ENCODE measurements around the gene CRISPLD2.

The CRISPLD2 gene

GRCh38 chr16:84780063-84780462, 39.7 kb upstream of the CRISPLD2 start:
- H3K9me3 ChIP-seq (replicated peaks; ENCODE audit: insufficient read depth, low read length), result no peaks in the 10 kb centered on the region
- H3K9me2 ChIP-seq (replicated peaks; ENCODE audit: insufficient read depth, low read length), result no peaks in the 10 kb centered on the region
- no peak overlapping the region for H2AFZ ChIP-seq (ENCODE audit: low read length)
- H3K4me2 ChIP-seq (ENCODE audit: low read depth, low read length), result no peak overlapping the region
- H3K79me2 ChIP-seq (ENCODE audit: low read length), result no peaks in the 10 kb centered on the region
- no peaks in the 10 kb centered on the region for H3K27me3 ChIP-seq (replicated peaks; ENCODE audit: insufficient read depth, low read length)
- H3K4me1 ChIP-seq (ENCODE audit: low read length), result no peaks in the 10 kb centered on the region
- no peaks in the 10 kb centered on the region for H3F3A ChIP-seq (ENCODE audit: insufficient read depth, low read length)
- no peaks in the 10 kb centered on the region for H4K20me1 ChIP-seq (ENCODE audit: insufficient read depth, low read length)
- TF ChIP-seq EZH2phosphoT487 (IDR thresholded peaks at IDR 0.05; ENCODE audit: low read length) (no peak), CTCF (IDR thresholded peaks at IDR 0.05; ENCODE audit: low read length) (no peak), EZH2 (optimal IDR thresholded peaks at IDR 0.05; ENCODE audit: low read depth, low read length) (no peak)
- H3K27ac ChIP-seq (ENCODE audit: low read length), result no peak overlapping the region
- no peak for DNase-seq
- H3K36me3 ChIP-seq (replicated peaks; ENCODE audit: insufficient read depth, low read length), result no peaks in the 10 kb centered on the region
- no peak overlapping the region for H3K4me3 ChIP-seq (ENCODE audit: low read length)
- H3K9ac ChIP-seq (ENCODE audit: low read length), result no peak overlapping the region

- TF ChIP-seq EZH2phosphoT487 (IDR thresholded peaks at IDR 0.05; ENCODE audit: low read length), result no peak
- TF ChIP-seq EZH2 (optimal IDR thresholded peaks at IDR 0.05; ENCODE audit: low read depth, low read length), result no peak
- no peak for TF ChIP-seq CTCF (IDR thresholded peaks at IDR 0.05; ENCODE audit: low read length)
- Histone ChIP-seq H3F3A (ENCODE audit: insufficient read depth, low read length) (no peaks in the 10 kb centered on the region), H2AFZ (ENCODE audit: low read length) (no peak overlapping the region), H3K36me3 (replicated peaks; ENCODE audit: insufficient read depth, low read length) (no peaks in the 10 kb centered on the region), H3K4me3 (ENCODE audit: low read length) (no peak overlapping the region), H3K9me2 (replicated peaks; ENCODE audit: insufficient read depth, low read length) (no peaks in the 10 kb centered on the region), H3K4me2 (ENCODE audit: low read depth, low read length) (no peak overlapping the region), H3K27ac (ENCODE audit: low read length) (no peak overlapping the region), H4K20me1 (ENCODE audit: insufficient read depth, low read length) (no peaks in the 10 kb centered on the region), H3K9me3 (replicated peaks; ENCODE audit: insufficient read depth, low read length) (no peaks in the 10 kb centered on the region), H3K4me1 (ENCODE audit: low read length) (no peaks in the 10 kb centered on the region), H3K27me3 (replicated peaks; ENCODE audit: insufficient read depth, low read length) (no peaks in the 10 kb centered on the region), H3K79me2 (ENCODE audit: low read length) (no peaks in the 10 kb centered on the region), H3K9ac (ENCODE audit: low read length) (no peak overlapping the region)
- no peak for DNase-seq
Measured at GRCh38 chr16:84780544-84781376, 39.0 kb upstream of the CRISPLD2 start.

GRCh38 chr16:84782846-84783245, 36.9 kb upstream of the CRISPLD2 start:
- Histone ChIP-seq H2AFZ (ENCODE audit: low read length) (no peak overlapping the region), H3K9me2 (replicated peaks; ENCODE audit: insufficient read depth, low read length) (no peaks in the 10 kb centered on the region), H3K9me3 (replicated peaks; ENCODE audit: insufficient read depth, low read length) (no peaks in the 10 kb centered on the region), H3K4me1 (ENCODE audit: low read length) (no peaks in the 10 kb centered on the region), H4K20me1 (ENCODE audit: insufficient read depth, low read length) (no peaks in the 10 kb centered on the region), H3K27me3 (replicated peaks; ENCODE audit: insufficient read depth, low read length) (no peaks in the 10 kb centered on the region), H3F3A (ENCODE audit: insufficient read depth, low read length) (no peaks in the 10 kb centered on the region), H3K4me3 (ENCODE audit: low read length) (no peak overlapping the region), H3K9ac (ENCODE audit: low read length) (no peak overlapping the region), H3K4me2 (ENCODE audit: low read depth, low read length) (no peak overlapping the region), H3K27ac (ENCODE audit: low read length) (no peak overlapping the region), H3K36me3 (replicated peaks; ENCODE audit: insufficient read depth, low read length) (no peaks in the 10 kb centered on the region), H3K79me2 (ENCODE audit: low read length) (no peaks in the 10 kb centered on the region)
- no peak for DNase-seq
- TF ChIP-seq CTCF (IDR thresholded peaks at IDR 0.05; ENCODE audit: low read length), result no peak
- no peak for TF ChIP-seq EZH2 (optimal IDR thresholded peaks at IDR 0.05; ENCODE audit: low read depth, low read length)
- no peak for TF ChIP-seq EZH2phosphoT487 (IDR thresholded peaks at IDR 0.05; ENCODE audit: low read length)
